ENCODE results near the gene COL4A5. TPM values are rescaled to one million over a fixed set of nuclear protein-coding genes. Genes with fewer than 3 reads are reported as not detected.
A peak's percentile ranks its signal among the peaks of the same experiment; 100 is the strongest.

Gene COL4A5
- total and polyA plus RNA-seq, 7 donors: 1.1 to 8.6 (median 3.1) TPM

DNA sequence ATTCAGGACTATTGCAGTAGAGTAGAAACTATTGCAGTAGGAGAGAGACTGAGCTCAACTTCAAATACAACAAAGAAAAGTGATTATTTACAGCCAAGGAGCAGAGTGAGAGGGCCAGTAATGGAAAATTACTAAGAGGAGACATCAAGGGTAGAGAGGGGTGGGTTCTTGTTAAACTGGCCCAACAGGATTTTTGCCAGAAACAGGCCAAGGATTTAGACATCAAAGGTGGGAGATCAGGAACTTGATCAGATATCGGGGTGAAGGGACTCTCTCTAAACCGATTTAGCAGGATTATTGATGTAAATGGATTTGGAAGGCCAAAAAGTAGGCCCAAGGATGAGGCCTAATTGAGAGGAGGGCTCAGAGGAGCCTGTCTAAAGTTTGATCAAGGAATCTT, 231.9 kb downstream of the COL4A5 start:
- H3K27ac ChIP-seq: no peak overlapping the region
- no peak for DNase-seq
- H3K4me1 ChIP-seq: no peaks in the 10 kb centered on the region
- intact Hi-C loops (cut with DNase I): no loop called here
- TF ChIP-seq, protein P1, sequence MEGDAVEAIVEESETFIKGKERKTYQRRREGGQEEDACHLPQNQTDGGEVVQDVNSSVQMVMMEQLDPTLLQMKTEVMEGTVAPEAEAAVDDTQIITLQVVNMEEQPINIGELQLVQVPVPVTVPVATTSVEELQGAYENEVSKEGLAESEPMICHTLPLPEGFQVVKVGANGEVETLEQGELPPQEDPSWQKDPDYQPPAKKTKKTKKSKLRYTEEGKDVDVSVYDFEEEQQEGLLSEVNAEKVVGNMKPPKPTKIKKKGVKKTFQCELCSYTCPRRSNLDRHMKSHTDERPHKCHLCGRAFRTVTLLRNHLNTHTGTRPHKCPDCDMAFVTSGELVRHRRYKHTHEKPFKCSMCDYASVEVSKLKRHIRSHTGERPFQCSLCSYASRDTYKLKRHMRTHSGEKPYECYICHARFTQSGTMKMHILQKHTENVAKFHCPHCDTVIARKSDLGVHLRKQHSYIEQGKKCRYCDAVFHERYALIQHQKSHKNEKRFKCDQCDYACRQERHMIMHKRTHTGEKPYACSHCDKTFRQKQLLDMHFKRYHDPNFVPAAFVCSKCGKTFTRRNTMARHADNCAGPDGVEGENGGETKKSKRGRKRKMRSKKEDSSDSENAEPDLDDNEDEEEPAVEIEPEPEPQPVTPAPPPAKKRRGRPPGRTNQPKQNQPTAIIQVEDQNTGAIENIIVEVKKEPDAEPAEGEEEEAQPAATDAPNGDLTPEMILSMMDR (IDR thresholded peaks at IDR 0.05): no peak
- H3K27me3 ChIP-seq (ENCODE audit: insufficient read depth in 3 of 3, low read length in 2 of 3): peaks cover 0 to 4% (median 0%) of the 10 kb centered on the region in 3 donors
- H3K36me3 ChIP-seq (ENCODE audit: insufficient read depth in 1 of 2, low read depth in 1 of 2): peaks cover 0 to 12% of the 10 kb centered on the region in 2 donors
- 75 to 92% (median 75%) methylated on average over 2 of the region's 2 CpGs for WGBS, 3 donors
- H3K9me3 ChIP-seq: no peaks in the 10 kb centered on the region
- no peak overlapping the region for H3K4me3 ChIP-seq
- ATAC-seq: no peak

- Histone ChIP-seq H3K27me3 (ENCODE audit: insufficient read depth in 3 of 3, low read length in 2 of 3) (peaks cover 0 to 26% (median 0%) of the 10 kb centered on the region in 3 donors), H3K36me3 (ENCODE audit: insufficient read depth in 1 of 2, low read depth in 1 of 2) (peaks cover 0 to 8% of the 10 kb centered on the region in 2 donors), H3K9me3 (no peaks in the 10 kb centered on the region), H3K27ac (no peak overlapping the region), H3K4me1 (no peaks in the 10 kb centered on the region), H3K4me3 (no peak overlapping the region)
- ATAC-seq: no peak
- 74 to 88% (median 86%) methylated on average over 3 of the region's 3 CpGs for WGBS, 3 donors
- DNase-seq: no peak
- intact Hi-C loops (cut with DNase I): no loop called here
- TF ChIP-seq, protein P1 (IDR thresholded peaks at IDR 0.05): no peak
These were observed 257.1 kb downstream of the COL4A5 start for GRCh38 chrX:108696690-108697089.

- DNase-seq (no peak), ATAC-seq (peak in 2 of 4 donors; percentile 39 to 50)
- Histone ChIP-seq H3K9me3 (no peaks in the 10 kb centered on the region), H3K4me1 (no peaks in the 10 kb centered on the region), H3K27ac (no peak overlapping the region), H3K4me3 (no peak overlapping the region), H3K36me3 (ENCODE audit: insufficient read depth in 1 of 2, low read depth in 1 of 2) (peaks cover 0 to 8% of the 10 kb centered on the region in 2 donors), H3K27me3 (ENCODE audit: insufficient read depth in 3 of 3, low read length in 2 of 3) (peaks cover 0 to 16% (median 0%) of the 10 kb centered on the region in 3 donors)
- TF ChIP-seq, protein P1 (IDR thresholded peaks at IDR 0.05): peak; percentile 32
- 48 to 56% (median 50%) methylated on average over 1 of the region's 1 CpG for WGBS, 3 donors
- intact Hi-C loops (cut with DNase I): no loop called here
These were observed 259.7 kb downstream of the COL4A5 start for GRCh38 chrX:108699368-108699767.

GRCh38 chrX:108701633-108702032, 262.0 kb downstream of the COL4A5 start:
- no peak for DNase-seq
- no peak overlapping the region for H3K4me3 ChIP-seq
- intact Hi-C loops (cut with DNase I): loop anchor here in 1 of 2 donors (2.0 kb wide), 1 partner anchor 773 kb away; no protein-coding TSS in a partner anchor
- no peak overlapping the region for H3K27ac ChIP-seq
- no peaks in the 10 kb centered on the region for H3K36me3 ChIP-seq (ENCODE audit: insufficient read depth in 1 of 2, low read depth in 1 of 2)
- TF ChIP-seq, protein P1 (IDR thresholded peaks at IDR 0.05): no peak
- no peaks in the 10 kb centered on the region for H3K9me3 ChIP-seq
- WGBS, 3 donors: 69 to 82% (median 82%) methylated on average over 2 of the region's 2 CpGs
- H3K4me1 ChIP-seq: no peaks in the 10 kb centered on the region
- no peak for ATAC-seq
- H3K27me3 ChIP-seq (ENCODE audit: insufficient read depth in 3 of 3, low read length in 2 of 3): peaks cover 0 to 6% (median 0%) of the 10 kb centered on the region in 3 donors

DNA sequence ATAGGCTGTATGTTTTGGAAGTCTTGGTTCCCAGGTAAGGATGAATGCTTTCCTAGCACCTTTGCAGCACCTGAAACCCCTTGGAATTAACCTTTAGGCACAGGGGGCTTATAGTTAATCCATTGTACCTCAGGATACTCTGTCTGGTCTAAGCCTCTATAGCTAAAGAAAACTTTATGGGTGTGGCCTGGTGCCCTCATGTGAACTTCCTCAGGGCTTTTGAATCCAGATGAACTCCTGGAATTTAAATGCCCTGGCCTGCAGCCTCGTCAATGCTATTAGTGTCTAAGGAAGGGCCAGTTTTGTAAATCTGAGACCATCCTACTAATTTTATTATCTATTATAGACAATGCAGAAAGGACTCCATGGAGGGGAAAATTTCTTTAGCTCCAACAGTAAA, 262.9 kb downstream of the COL4A5 start:
- 0 to 7% (median 4%) methylated on average over 1 of the region's 1 CpG for WGBS, 3 donors
- Histone ChIP-seq H3K4me1 (no peaks in the 10 kb centered on the region), H3K27me3 (ENCODE audit: insufficient read depth in 3 of 3, low read length in 2 of 3) (no peaks in the 10 kb centered on the region), H3K36me3 (ENCODE audit: insufficient read depth in 1 of 2, low read depth in 1 of 2) (no peaks in the 10 kb centered on the region), H3K4me3 (no peak overlapping the region), H3K9me3 (no peaks in the 10 kb centered on the region), H3K27ac (no peak overlapping the region)
- intact Hi-C loops (cut with DNase I): no loop called here
- TF ChIP-seq, protein P1 (IDR thresholded peaks at IDR 0.05): no peak
- no peak for DNase-seq
- no peak for ATAC-seq

All from psoas muscle (tissue), 8 donors.